GM21390 (cell line): ENCODE measurements around the gene FGF19.

Source experiments
- ATAC-seq: cut with Tn5 transposase; IDR thresholded peaks from one replicate; pipeline ENCODE4 v1.9.1; 2021; ENCODE audit not compliant: unreplicated experiment

FGF19 gene

GRCh38 chr11:69703768-69704507 lies at the start of gene FGF19:
FGF19 (minus strand) TSS chr11:69704022; CDS start chr11:69703876, 146 bp downstream.
- ATAC-seq: no peak

GRCh38 chr11:69752890-69753289 lies 49.1 kb upstream of the FGF19 start:
- ATAC-seq: no peak

- no peak for ATAC-seq
Measured at GRCh38 chr11:69750875-69751597, 47.2 kb upstream of the FGF19 start.

GRCh38 chr11:69750108-69750850 lies 46.5 kb upstream of the FGF19 start:
- ATAC-seq: no peak

- no peak for ATAC-seq
Measured at GRCh38 chr11:69748637-69749036, 44.8 kb upstream of the FGF19 start.

- no peak for ATAC-seq
Measured at GRCh38 chr11:69746752-69747742, 43.2 kb upstream of the FGF19 start.

- no peak for ATAC-seq
Measured at GRCh38 chr11:69746140-69746539, 42.3 kb upstream of the FGF19 start.

GRCh38 chr11:69745201-69745600 lies 41.4 kb upstream of the FGF19 start:
- no peak for ATAC-seq

GRCh38 chr11:69744435-69744834 lies 40.6 kb upstream of the FGF19 start:
- ATAC-seq: no peak

GRCh38 chr11:69734841-69735240 lies 31.0 kb upstream of the FGF19 start:
- ATAC-seq: no peak

GRCh38 chr11:69734367-69734766 lies 30.5 kb upstream of the FGF19 start:
- no peak for ATAC-seq

- ATAC-seq: no peak
Measured at GRCh38 chr11:69732910-69733309, 29.1 kb upstream of the FGF19 start.

GRCh38 chr11:69731110-69731509 lies 27.3 kb upstream of the FGF19 start:
- ATAC-seq: no peak

GRCh38 chr11:69730500-69730899 lies 26.7 kb upstream of the FGF19 start:
- no peak for ATAC-seq

GRCh38 chr11:69729252-69729651 lies 25.4 kb upstream of the FGF19 start:
- no peak for ATAC-seq

GRCh38 chr11:69727266-69727665 lies 23.4 kb upstream of the FGF19 start:
- ATAC-seq: no peak

GRCh38 chr11:69726481-69726880 lies 22.7 kb upstream of the FGF19 start:
- ATAC-seq: no peak

GRCh38 chr11:69726019-69726418 lies 22.2 kb upstream of the FGF19 start:
- no peak for ATAC-seq

- ATAC-seq: no peak
Measured at GRCh38 chr11:69721745-69722144, 17.9 kb upstream of the FGF19 start.

GRCh38 chr11:69721106-69721505 lies 17.3 kb upstream of the FGF19 start:
- no peak for ATAC-seq

- no peak for ATAC-seq
Measured at GRCh38 chr11:69718912-69719311, 15.1 kb upstream of the FGF19 start.
